IPS-15b (cell line): Measurements from ENCODE around the gene RAB3B.
A peak's percentile ranks its signal among the peaks of the same experiment; 100 is the strongest.

Experiments used
- H3K27me3 ChIP-seq: one replicate; pipeline ENCODE4 v1.6.1; 2013; ENCODE audit warnings: low read length; ENCODE audit not compliant: control insufficient read depth, insufficient read depth
- H3K36me3 ChIP-seq: one replicate; pipeline ENCODE4 v1.6.1; 2013; ENCODE audit warnings: low read length; ENCODE audit not compliant: control insufficient read depth, insufficient read depth
- H3K4me1 ChIP-seq: one replicate; pipeline ENCODE4 v1.6.1; 2013; ENCODE audit warnings: mild to moderate bottlenecking, low read length; ENCODE audit not compliant: control insufficient read depth, insufficient read depth
- H3K4me3 ChIP-seq: one replicate; pipeline ENCODE4 v1.5.1; 2013; ENCODE audit warnings: low read depth, low read length
- H3K9ac ChIP-seq: one replicate; pipeline ENCODE4 v1.6.1; 2013; ENCODE audit warnings: low read depth, mild to moderate bottlenecking, low read length
- H3K9me3 ChIP-seq: one replicate; pipeline ENCODE4 v1.6.1; 2013; ENCODE audit warnings: mild to moderate bottlenecking, low read length; ENCODE audit not compliant: control insufficient read depth, insufficient read depth

RAB3B gene

DNA sequence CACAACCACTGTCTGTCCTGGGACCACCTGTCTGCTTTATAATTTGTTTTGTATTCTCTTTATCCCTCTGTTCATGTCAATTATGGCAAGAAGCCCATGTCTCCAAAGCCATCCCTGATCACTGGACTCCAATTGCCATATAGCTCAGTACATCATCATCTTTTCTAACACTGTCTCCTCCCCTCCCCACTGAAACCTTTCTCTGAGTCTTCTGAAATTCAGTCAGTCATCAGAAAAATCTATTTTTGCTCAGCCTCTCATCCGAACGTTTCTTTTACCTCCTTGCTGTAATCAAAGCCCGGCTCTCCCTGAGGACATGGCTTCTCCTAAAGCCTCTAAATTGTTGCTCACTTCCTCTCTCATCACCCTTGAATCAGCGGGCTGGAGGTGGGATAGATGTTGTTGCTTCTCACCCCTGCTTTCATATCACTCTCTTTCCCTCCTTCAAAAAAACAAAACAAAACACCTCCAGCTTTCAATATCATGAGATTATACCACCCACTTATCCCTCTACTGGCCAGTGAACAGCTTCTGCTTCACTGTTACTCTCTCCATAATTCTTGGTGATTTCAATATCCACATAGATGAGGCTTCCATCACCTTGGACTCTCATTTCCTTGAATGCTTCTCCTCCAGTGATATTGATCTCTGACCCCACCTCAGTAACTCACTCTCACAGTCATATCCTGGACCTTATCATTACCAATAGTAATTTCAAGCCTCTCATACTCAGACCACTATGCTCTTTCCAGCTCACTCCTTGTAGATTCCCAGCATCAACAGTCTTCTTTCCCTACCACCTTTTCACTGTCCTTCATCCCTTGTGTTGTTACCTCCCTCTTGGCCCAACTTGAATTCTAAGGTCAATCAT is 27.8 kb downstream of the RAB3B start:
- Histone ChIP-seq H3K4me1 (peaks cover 16% of the 10 kb centered on the region), H3K4me3 (no peak overlapping the region), H3K36me3 (peaks cover 4% of the 10 kb centered on the region), H3K9me3 (no peaks in the 10 kb centered on the region), H3K27me3 (no peaks in the 10 kb centered on the region), H3K9ac (no peak overlapping the region)

DNA sequence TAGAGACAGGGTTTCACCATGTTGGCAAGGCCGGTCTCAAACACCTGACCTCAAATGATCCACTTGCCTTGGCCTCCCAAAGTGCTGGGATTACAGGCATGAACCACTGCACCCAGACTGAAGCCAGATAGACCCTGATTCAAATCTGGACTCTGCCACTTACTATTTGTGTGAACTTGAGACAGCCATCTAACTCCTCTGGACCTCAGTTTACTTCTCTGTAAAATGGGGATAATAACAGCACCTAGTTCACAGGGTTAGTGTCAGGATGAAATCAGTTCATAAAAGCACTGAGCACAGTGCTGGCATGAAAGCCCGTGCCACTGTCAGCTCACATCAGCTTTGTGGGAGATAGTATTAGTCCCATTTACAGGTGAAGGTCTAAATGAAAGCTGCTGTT is 28.5 kb downstream of the RAB3B start:
- Histone ChIP-seq H3K4me3 (no peak overlapping the region), H3K36me3 (peaks cover 4% of the 10 kb centered on the region), H3K9me3 (no peaks in the 10 kb centered on the region), H3K9ac (no peak overlapping the region), H3K27me3 (no peaks in the 10 kb centered on the region), H3K4me1 (peaks cover 24% of the 10 kb centered on the region)

- Histone ChIP-seq H3K4me1 (peaks cover 31% of the 10 kb centered on the region), H3K36me3 (peaks cover 4% of the 10 kb centered on the region), H3K27me3 (no peaks in the 10 kb centered on the region)
Measured at GRCh38 chr1:51961231-51961630, 29.3 kb downstream of the RAB3B start.

GRCh38 chr1:51960262-51960661 is 30.2 kb downstream of the RAB3B start:
- Histone ChIP-seq H3K4me1 (peaks cover 39% of the 10 kb centered on the region), H3K9ac (no peak overlapping the region), H3K27me3 (no peaks in the 10 kb centered on the region), H3K9me3 (no peaks in the 10 kb centered on the region), H3K4me3 (no peak overlapping the region), H3K36me3 (peaks cover 4% of the 10 kb centered on the region)

More at GRCh38 chr1:51961231-51961630, 29.3 kb downstream of the RAB3B start:
- Histone ChIP-seq H3K4me3 (no peak overlapping the region), H3K9ac (no peak overlapping the region), H3K9me3 (no peaks in the 10 kb centered on the region)

DNA sequence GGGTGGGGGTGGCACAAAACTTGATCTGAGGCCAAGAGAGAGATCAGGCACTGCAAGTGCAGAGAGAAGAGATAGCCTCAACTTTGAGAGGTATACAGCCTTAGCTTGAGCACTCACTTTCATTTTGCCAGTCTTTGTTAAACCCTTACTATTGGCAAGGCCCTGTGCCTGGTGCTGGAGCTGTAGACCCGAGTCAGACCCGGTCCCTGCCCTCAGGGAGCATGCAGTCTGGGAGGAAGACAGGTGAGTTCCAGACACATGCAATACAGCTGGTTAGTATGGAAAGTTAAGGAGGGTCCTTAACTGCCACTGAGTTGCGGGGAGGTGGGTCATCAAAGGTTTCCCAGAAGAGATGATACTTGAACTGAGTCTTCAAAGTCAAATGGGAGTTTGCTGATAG is 31.7 kb downstream of the RAB3B start:
- H3K4me3 ChIP-seq, result no peak overlapping the region
- no peak overlapping the region for H3K9ac ChIP-seq
- no peaks in the 10 kb centered on the region for H3K27me3 ChIP-seq
- no peaks in the 10 kb centered on the region for H3K9me3 ChIP-seq
- H3K4me1 ChIP-seq, result peaks cover 31% of the 10 kb centered on the region
- peaks cover 4% of the 10 kb centered on the region for H3K36me3 ChIP-seq

DNA sequence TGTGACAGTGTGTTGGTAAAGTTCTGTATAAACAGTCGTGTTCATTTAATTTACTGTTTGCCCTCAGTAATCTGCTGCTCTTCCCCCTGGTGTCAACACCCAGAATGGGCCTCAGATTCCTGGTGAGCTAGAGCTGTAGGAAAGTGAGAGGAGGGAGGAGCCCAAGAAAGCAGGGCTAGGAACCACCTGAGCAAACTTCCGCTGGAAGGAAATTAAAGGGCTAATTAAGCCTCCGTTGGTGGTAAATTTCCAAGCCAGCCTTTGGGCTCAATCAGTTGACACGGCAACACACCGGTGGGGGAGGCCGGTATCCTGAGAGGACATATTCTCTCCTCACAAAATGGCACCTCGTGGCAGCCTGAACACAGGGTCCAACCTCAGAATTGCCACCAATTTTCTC is 32.9 kb downstream of the RAB3B start:
- no peak overlapping the region for H3K4me3 ChIP-seq
- H3K4me1 ChIP-seq, result peaks cover 27% of the 10 kb centered on the region
- H3K27me3 ChIP-seq, result no peaks in the 10 kb centered on the region
- H3K9me3 ChIP-seq, result no peaks in the 10 kb centered on the region
- H3K36me3 ChIP-seq, result peaks cover 4% of the 10 kb centered on the region
- H3K9ac ChIP-seq, result no peak overlapping the region

DNA sequence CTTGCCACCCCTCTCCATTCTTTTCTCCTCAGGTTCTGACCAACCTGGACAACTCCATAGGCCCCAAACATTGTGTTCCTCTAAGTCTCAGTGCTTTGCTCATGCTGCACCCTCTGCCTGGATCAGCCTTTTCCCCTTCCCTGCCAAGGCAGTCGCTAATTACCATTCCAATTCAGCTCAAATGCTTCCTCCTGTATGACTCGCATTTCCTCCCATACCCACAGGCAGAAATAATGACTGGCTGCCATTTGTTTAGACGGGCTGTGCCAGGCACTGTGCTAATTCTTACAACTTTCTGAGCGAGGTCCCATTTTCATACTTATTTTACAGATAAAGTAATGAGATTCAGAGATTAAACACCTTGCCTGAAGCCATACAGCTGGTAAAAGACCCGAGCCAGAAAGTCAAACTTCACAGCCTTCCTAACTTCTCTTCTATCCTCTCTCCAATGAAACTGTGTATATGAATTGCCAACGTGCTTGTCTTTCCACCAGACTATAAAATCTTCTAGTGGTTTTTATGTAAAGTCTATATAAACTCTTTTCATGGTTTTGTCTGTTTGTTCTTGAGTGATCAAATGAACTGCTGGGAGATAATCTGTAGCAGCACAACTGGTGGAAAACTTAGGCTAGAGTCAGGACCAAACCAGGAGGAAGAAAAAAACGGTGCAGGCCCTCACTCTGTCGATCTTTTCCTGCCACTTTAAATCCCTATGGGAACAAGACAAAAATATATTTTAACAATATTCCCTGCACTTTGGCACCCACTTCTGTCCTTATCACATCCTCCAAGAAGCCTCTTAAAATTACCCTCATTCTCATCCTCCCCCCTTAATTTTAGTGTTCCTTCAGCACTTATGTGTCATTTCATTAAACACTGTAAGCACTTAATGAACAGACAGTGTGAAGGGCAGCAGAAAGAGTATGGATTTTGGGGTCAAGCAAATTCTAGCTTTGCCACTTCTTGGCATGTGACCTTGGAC is 33.7 kb downstream of the RAB3B start:
- Histone ChIP-seq H3K36me3 (peaks cover 4% of the 10 kb centered on the region), H3K27me3 (no peaks in the 10 kb centered on the region), H3K4me3 (no peak overlapping the region), H3K4me1 (peaks cover 27% of the 10 kb centered on the region), H3K9me3 (no peaks in the 10 kb centered on the region), H3K9ac (peak overlapping the region; percentile 26)

- Histone ChIP-seq H3K36me3 (peaks cover under 1% of the 10 kb centered on the region), H3K9me3 (no peaks in the 10 kb centered on the region), H3K4me3 (no peak overlapping the region), H3K9ac (no peak overlapping the region), H3K27me3 (no peaks in the 10 kb centered on the region), H3K4me1 (peaks cover 27% of the 10 kb centered on the region)
Measured at GRCh38 chr1:51955797-51956527, 34.5 kb downstream of the RAB3B start.

GRCh38 chr1:51954783-51955182 is 35.7 kb downstream of the RAB3B start:
- Histone ChIP-seq H3K36me3 (peaks cover 5% of the 10 kb centered on the region), H3K4me1 (peaks cover 27% of the 10 kb centered on the region), H3K4me3 (no peak overlapping the region), H3K9ac (no peak overlapping the region), H3K9me3 (no peaks in the 10 kb centered on the region), H3K27me3 (no peaks in the 10 kb centered on the region)

DNA sequence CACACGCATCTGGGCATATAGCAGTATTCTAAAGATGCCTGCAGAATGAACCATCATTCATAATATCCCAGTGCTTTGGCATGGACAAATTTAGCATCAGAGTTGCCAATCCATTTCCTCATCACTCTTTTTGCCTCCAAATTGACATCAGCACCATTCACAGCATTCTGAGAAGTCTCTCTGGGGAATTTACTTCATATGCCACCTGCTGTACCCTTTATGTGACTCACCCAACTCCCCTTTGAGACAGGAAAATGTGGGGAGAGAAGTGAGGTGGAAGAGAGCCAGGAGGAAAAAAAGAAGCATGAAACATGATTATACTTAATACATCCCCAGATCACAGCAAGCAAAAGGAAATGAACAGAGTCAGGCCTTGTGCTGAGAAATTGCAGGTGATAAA is 37.4 kb downstream of the RAB3B start:
- H3K9me3 ChIP-seq, result no peaks in the 10 kb centered on the region
- no peak overlapping the region for H3K4me3 ChIP-seq
- peaks cover 26% of the 10 kb centered on the region for H3K4me1 ChIP-seq
- H3K9ac ChIP-seq, result no peak overlapping the region
- H3K27me3 ChIP-seq, result no peaks in the 10 kb centered on the region
- peaks cover 7% of the 10 kb centered on the region for H3K36me3 ChIP-seq

GRCh38 chr1:51952638-51953037 is 37.9 kb downstream of the RAB3B start:
- Histone ChIP-seq H3K9ac (no peak overlapping the region), H3K36me3 (peaks cover 7% of the 10 kb centered on the region), H3K4me1 (peaks cover 22% of the 10 kb centered on the region)

More at GRCh38 chr1:51952638-51953037, 37.9 kb downstream of the RAB3B start:
- H3K4me3 ChIP-seq, result no peak overlapping the region
- no peaks in the 10 kb centered on the region for H3K27me3 ChIP-seq
- H3K9me3 ChIP-seq, result no peaks in the 10 kb centered on the region
